Erythroblast (primary cell): ENCODE data around the gene IQGAP3.

Experiments
- DNase-seq, 2 experiments: peaks; one replicate each; lab custom pipeline; 2025; lab: John Stamatoyannopoulos, UW
- GATA1 ChIP-seq: IDR thresholded peaks from 2 replicates; pipeline ENCODE4 v1.6.1; 2011; ENCODE audit warnings: low read depth, mild to moderate bottlenecking, control low read depth, low read length, moderate library complexity
- POLR2A ChIP-seq: IDR thresholded peaks from 2 replicates; pipeline ENCODE4 v1.6.1; 2011; ENCODE audit warnings: mild to moderate bottlenecking, low read length

IQGAP3 gene

GRCh38 chr1:156479093-156480015 lies 93.0 kb downstream of the IQGAP3 start:
- TF ChIP-seq POLR2A (no peak), GATA1 (no peak)
- no peak for DNase-seq

- no peak for TF ChIP-seq POLR2A
- TF ChIP-seq GATA1 = no peak
- DNase-seq = no peak
These were observed 94.1 kb downstream of the IQGAP3 start for GRCh38 chr1:156478250-156478627.

GRCh38 chr1:156477526-156478249 lies 94.7 kb downstream of the IQGAP3 start:
- DNase-seq = no peak
- TF ChIP-seq GATA1 (no peak), POLR2A (no peak)

GRCh38 chr1:156476501-156477298 lies 95.7 kb downstream of the IQGAP3 start:
- no peak for DNase-seq
- TF ChIP-seq POLR2A (no peak), GATA1 (no peak)

- DNase-seq = no peak
- TF ChIP-seq GATA1 (no peak), POLR2A (no peak)
These were observed 96.5 kb downstream of the IQGAP3 start for GRCh38 chr1:156475568-156476500.
